GM12873 (cell line): ENCODE measurements around the gene HMOX1.

Experiments used
- TF ChIP-seq, protein P1 (sequence below): IDR thresholded peaks from 2 replicates; pipeline ENCODE4 v1.5.1; 2012; ENCODE audit warnings: low read depth, mild to moderate bottlenecking, moderate library complexity, low read length, control low read depth; ENCODE audit not compliant: insufficient read depth; ENCODE audit errors: missing control alignments

Gene HMOX1

DNA sequence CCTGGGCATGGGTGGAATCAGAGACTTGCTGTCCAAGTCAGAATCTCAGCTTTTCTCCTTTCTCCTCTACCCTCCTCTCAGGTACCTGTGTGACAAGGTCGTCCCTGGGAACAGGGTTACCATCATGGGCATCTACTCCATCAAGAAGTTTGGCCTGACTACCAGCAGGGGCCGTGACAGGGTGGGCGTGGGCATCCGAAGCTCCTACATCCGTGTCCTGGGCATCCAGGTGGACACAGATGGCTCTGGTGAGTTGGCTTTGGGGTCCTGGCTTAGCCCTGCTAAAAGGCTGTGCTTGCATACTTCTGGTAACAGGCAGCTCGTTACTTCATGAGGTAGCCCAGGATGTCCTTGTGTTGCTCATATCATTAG is 29.8 kb downstream of the HMOX1 start:
- TF ChIP-seq, protein P1, sequence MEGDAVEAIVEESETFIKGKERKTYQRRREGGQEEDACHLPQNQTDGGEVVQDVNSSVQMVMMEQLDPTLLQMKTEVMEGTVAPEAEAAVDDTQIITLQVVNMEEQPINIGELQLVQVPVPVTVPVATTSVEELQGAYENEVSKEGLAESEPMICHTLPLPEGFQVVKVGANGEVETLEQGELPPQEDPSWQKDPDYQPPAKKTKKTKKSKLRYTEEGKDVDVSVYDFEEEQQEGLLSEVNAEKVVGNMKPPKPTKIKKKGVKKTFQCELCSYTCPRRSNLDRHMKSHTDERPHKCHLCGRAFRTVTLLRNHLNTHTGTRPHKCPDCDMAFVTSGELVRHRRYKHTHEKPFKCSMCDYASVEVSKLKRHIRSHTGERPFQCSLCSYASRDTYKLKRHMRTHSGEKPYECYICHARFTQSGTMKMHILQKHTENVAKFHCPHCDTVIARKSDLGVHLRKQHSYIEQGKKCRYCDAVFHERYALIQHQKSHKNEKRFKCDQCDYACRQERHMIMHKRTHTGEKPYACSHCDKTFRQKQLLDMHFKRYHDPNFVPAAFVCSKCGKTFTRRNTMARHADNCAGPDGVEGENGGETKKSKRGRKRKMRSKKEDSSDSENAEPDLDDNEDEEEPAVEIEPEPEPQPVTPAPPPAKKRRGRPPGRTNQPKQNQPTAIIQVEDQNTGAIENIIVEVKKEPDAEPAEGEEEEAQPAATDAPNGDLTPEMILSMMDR = peak; percentile 30

DNA sequence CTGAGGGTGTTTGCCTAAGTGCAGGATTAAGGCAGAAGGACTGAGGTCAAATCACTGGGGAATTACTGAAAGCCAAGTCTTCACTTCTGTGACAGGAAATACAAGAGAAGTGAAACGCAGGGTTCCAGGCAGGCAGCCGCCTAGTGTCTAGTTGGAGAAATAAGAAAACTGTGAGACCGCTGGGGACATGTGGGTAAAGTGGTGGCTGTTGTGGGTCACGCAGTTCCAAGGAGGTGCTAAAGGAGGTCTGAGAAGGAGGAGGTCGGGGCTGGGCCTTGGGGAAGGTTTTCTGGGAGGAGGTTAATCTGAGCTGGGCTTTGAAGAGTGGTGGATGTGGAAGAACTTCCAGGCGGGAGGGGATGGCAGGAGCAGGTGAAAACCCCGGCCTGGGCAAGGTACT is 30.2 kb downstream of the HMOX1 start:
- TF ChIP-seq, protein P1 = peak; percentile 70

DNA sequence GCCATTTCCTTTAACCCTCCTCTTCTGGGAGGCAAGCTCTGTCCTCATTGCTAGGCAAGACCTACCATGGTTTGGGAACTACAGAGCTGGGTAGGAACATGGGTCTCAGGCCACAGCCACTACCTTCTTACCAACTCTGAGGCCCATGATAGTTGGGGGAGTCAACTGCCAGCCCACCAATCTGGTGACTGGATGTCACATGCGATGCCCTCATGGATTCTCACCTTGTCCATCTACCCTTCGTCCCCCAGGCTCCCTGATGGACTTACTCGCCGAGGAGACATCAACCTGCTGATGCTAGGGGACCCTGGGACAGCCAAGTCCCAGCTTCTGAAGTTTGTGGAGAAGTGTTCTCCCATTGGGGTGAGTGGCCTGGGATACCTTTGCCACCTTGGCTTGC is 32.7 kb downstream of the HMOX1 start:
- TF ChIP-seq, protein P1 = no peak

DNA sequence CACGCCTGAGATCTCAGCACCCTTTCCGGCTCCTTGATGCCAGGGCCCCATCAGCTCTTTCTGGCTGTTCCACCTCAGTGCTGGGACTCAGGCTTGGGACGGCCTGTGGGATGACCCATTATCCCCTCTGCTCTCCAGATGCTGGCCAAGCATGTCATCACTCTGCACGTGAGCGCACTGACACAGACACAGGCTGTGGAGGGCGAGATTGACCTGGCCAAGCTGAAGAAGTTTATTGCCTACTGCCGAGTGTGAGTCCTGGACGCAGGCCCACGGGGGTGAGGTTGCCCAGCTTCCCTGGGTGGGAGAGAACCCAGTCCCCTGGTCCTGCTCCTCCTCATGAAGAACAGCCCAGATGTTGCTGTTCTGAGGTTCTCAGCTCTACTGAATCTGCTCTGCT is 36.7 kb downstream of the HMOX1 start:
- TF ChIP-seq, protein P1 = no peak

DNA sequence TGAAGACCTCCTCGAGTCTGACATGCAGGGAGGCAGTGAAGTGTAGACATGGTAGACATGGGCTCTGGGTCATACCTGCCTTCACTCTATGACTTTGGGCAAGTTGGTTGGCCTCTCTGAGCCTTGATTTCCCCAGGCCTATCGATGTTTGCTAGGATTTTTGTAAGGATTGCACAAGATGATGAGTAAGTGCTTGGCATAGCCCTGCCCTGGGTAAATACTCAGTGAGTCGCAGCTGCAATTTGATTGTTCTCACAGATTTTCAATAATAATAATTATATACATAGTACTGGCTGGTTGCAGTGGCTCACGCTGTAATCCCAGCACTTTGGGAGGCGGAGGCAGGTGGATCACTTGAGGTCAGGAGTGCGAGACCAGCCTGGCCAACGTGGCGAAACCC is 37.2 kb downstream of the HMOX1 start:
- TF ChIP-seq, protein P1 = no peak

DNA sequence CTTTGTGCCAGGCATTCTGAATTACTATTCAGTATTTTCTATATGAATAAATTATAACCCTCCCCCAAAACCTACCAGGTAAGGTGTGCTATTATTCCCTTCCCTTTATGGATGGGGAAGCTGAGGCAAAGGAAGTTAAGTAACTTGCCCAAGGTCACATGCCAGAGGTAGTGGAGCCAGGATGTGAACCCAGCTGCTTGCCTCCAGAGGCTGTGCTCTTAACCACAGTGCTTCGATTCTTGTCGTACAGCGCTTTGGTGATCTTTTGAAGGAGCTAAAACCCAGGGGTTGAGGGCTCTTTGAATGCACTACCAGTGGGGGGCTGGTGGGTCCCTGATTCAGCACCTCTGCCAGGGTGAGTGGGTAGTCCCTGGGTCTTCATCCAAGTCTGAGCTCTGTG is 37.8 kb downstream of the HMOX1 start:
- TF ChIP-seq, protein P1 = no peak

DNA sequence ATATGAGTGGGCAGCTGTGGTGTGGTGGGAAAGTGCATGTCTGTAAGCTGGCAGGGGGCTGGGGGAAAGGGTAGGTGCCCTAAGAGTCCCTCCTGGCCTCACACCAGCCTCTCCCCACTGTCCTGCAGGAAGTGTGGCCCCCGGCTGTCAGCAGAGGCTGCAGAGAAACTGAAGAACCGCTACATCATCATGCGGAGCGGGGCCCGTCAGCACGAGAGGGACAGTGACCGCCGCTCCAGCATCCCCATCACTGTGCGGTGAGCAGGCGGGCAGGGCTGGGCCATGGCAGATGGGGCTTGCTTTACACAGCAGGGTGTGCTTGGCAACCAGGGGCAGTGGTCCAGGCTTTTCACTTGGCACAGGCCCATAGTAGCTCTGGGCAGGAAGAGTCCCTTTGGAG is 38.9 kb downstream of the HMOX1 start:
- TF ChIP-seq, protein P1 = no peak
